Renal pelvis (tissue), 12 donors: Measurements from ENCODE around the gene CD68. TPM values are rescaled to one million over a fixed set of nuclear protein-coding genes. Genes with fewer than 3 reads are reported as not detected.

Experiments
- DNase-seq: peaks from one replicate; pipeline ENCODE4 v3.0.0-alpha.2; 2013
- long read RNA-seq, 16 experiments: transcript quantifications; one replicate each; lab custom pipeline, GENCODE V29; 2026
- polyA plus RNA-seq, 3 donors: library from polyadenylated mRNA; unstranded; fragments of 120-200 nt; gene quantifications; one replicate each; pipeline ENCODE4 v1.2.1, GENCODE V29; 2013; ENCODE audit not compliant: insufficient read length in 3 of 3

The CD68 gene
- polyA plus RNA-seq = 10 to 100 TPM; 58.8 to 76.9 (median 62.4) TPM
- long read RNA-seq, donor 1, transcript CD68-201 (6 exons, 1,878 nt) = major isoform, 8 of 13 reads
- long read RNA-seq, donor 1, partial matches to known transcripts = 5 of 13 reads
- long read RNA-seq, donor 1, other reads (novel, unspliced or antisense) = 0 of 13 reads
- long read RNA-seq, donor 2, transcript CD68-201 (6 exons, 1,878 nt) = major isoform, 7 of 21 reads
- long read RNA-seq, donor 2, partial matches to known transcripts = 13 of 21 reads
- long read RNA-seq, donor 2, other reads (novel, unspliced or antisense) = 0 of 21 reads
- long read RNA-seq, donor 3, partial matches to known transcripts = 0 of 3 reads
- long read RNA-seq, donor 3, other reads (novel, unspliced or antisense) = 0 of 3 reads
- long read RNA-seq, donor 4, transcript CD68-201 (6 exons, 1,878 nt) = major isoform, 6 of 15 reads
- long read RNA-seq, donor 4, partial matches to known transcripts = 7 of 15 reads
- long read RNA-seq, donor 4, other reads (novel, unspliced or antisense) = 0 of 15 reads
- long read RNA-seq, donor 5, transcript CD68-201 (6 exons, 1,878 nt) = major isoform, 5 of 17 reads
- long read RNA-seq, donor 5, partial matches to known transcripts = 10 of 17 reads
- long read RNA-seq, donor 5, other reads (novel, unspliced or antisense) = 0 of 17 reads
- long read RNA-seq, donor 6, transcript CD68-201 (6 exons, 1,878 nt) = major isoform, 11 of 21 reads
- long read RNA-seq, donor 6, partial matches to known transcripts = 7 of 21 reads
- long read RNA-seq, donor 6, other reads (novel, unspliced or antisense) = 0 of 21 reads
- long read RNA-seq, donor 7, transcript CD68-201 (6 exons, 1,878 nt) = major isoform, 8 of 60 reads
- long read RNA-seq, donor 7, partial matches to known transcripts = 49 of 60 reads
- long read RNA-seq, donor 7, other reads (novel, unspliced or antisense) = 0 of 60 reads
- long read RNA-seq, donor 8, transcript CD68-201 (6 exons, 1,878 nt) = major isoform, 5 of 11 reads
- long read RNA-seq, donor 8, partial matches to known transcripts = 5 of 11 reads
- long read RNA-seq, donor 8, other reads (novel, unspliced or antisense) = 0 of 11 reads
- long read RNA-seq, donor 9, transcript CD68-201 (6 exons, 1,878 nt) = major isoform, 16 of 86 reads
- long read RNA-seq, donor 9, transcript CD68-202 (6 exons, 1,771 nt) = minor isoform, 5 of 86 reads
- long read RNA-seq, donor 9, partial matches to known transcripts = 65 of 86 reads
- long read RNA-seq, donor 9, other reads (novel, unspliced or antisense) = 0 of 86 reads
- long read RNA-seq, donor 10, transcript CD68-201 (6 exons, 1,878 nt) = major isoform, 10 of 32 reads
- long read RNA-seq, donor 10, partial matches to known transcripts = 19 of 32 reads
- long read RNA-seq, donor 10, other reads (novel, unspliced or antisense) = 0 of 32 reads
- long read RNA-seq, donor 11, transcript CD68-201 (6 exons, 1,878 nt) = major isoform, 6 of 31 reads
- long read RNA-seq, donor 11, partial matches to known transcripts = 25 of 31 reads
- long read RNA-seq, donor 11, other reads (novel, unspliced or antisense) = 0 of 31 reads
- long read RNA-seq, donor 12, transcript CD68-201 (6 exons, 1,878 nt) = major isoform, 12 of 39 reads
- long read RNA-seq, donor 12, partial matches to known transcripts = 26 of 39 reads
- long read RNA-seq, donor 12, other reads (novel, unspliced or antisense) = 0 of 39 reads
- long read RNA-seq, donor 13, partial matches to known transcripts = 5 of 9 reads
- long read RNA-seq, donor 13, other reads (novel, unspliced or antisense) = 0 of 9 reads
- long read RNA-seq, donor 14 = 0 reads
- long read RNA-seq, donor 15 = 0 reads
- long read RNA-seq, donor 16, transcript CD68-201 (6 exons, 1,878 nt) = major isoform, 13 of 54 reads
- long read RNA-seq, donor 16, partial matches to known transcripts = 40 of 54 reads
- long read RNA-seq, donor 16, other reads (novel, unspliced or antisense) = 0 of 54 reads

GRCh38 chr17:7579001-7579833 lies at the start of gene CD68:
Gene CD68, plus strand, starts transcription at chr17:7579638. Its CDS starts 40 bp downstream, at chr17:7579678.
- DNase-seq = no peak

- DNase-seq = no peak
These were observed 49.2 kb upstream of the CD68 start for GRCh38 chr17:7530023-7530900.

GRCh38 chr17:7538050-7538449 lies 41.4 kb upstream of the CD68 start:
- no peak for DNase-seq

- DNase-seq = no peak
These were observed 40.4 kb upstream of the CD68 start for GRCh38 chr17:7538891-7539545.

- no peak for DNase-seq
These were observed 38.3 kb upstream of the CD68 start for GRCh38 chr17:7541074-7541621.

GRCh38 chr17:7544911-7545310 lies 34.5 kb upstream of the CD68 start:
- DNase-seq = no peak

GRCh38 chr17:7548585-7549400 lies 30.6 kb upstream of the CD68 start, which contains the start of gene TNFSF12:
Gene TNFSF12, plus strand, starts transcription at chr17:7549058. Its CDS starts 96 bp downstream, at chr17:7549154.
- no peak for DNase-seq

GRCh38 chr17:7549401-7550055 lies 29.9 kb upstream of the CD68 start:
- DNase-seq = no peak

- no peak for DNase-seq
These were observed 29.1 kb upstream of the CD68 start for GRCh38 chr17:7550344-7550743.

GRCh38 chr17:7551396-7551795 lies 28.0 kb upstream of the CD68 start:
- no peak for DNase-seq

- DNase-seq = no peak
These were observed 26.8 kb upstream of the CD68 start for GRCh38 chr17:7552621-7553051.

GRCh38 chr17:7553356-7553755 lies 26.1 kb upstream of the CD68 start:
- DNase-seq = no peak

- DNase-seq = no peak
These were observed 24.0 kb upstream of the CD68 start for GRCh38 chr17:7555320-7555948.

GRCh38 chr17:7556627-7557026 lies 22.8 kb upstream of the CD68 start:
- DNase-seq = no peak

- DNase-seq = no peak
These were observed 22.2 kb upstream of the CD68 start for GRCh38 chr17:7557147-7557764.
